Germinal center (tissue), 1 donor: ENCODE results near the gene MTR.

Source experiments
- DNase-seq: peaks from one replicate; pipeline ENCODE4 v3.0.0; 2012; ENCODE audit warnings: mixed read lengths, low spot score

The MTR gene

GRCh38 chr1:236952246-236953003, 157.3 kb downstream of the MTR start:
- no peak for DNase-seq

- no peak for DNase-seq
Observed at GRCh38 chr1:236953151-236953700, 158.1 kb downstream of the MTR start.
